HK-2 (cell line): ENCODE data around the gene ANXA10.
A peak's percentile ranks its signal among the peaks of the same experiment; 100 is the strongest.
"Not testable (repeated sequence)": the region's sequence is repeated elsewhere in the genome, so short reads cannot be mapped to it uniquely, and the experiment has no call there.

Source experiments
- DNase-seq: peaks from one replicate; pipeline ENCODE4 v3.0.0-alpha.2; 2018; ENCODE audit not compliant: unreplicated experiment

The ANXA10 gene

GRCh38 chr4:168162604-168163003 is 70.3 kb downstream of the ANXA10 start:
- no peak for DNase-seq

- DNase-seq = no peak
Observed at GRCh38 chr4:168163106-168163505, 70.8 kb downstream of the ANXA10 start.

GRCh38 chr4:168164045-168164444 is 71.7 kb downstream of the ANXA10 start:
- no peak for DNase-seq

GRCh38 chr4:168164915-168165548 is 72.7 kb downstream of the ANXA10 start:
- no peak for DNase-seq

GRCh38 chr4:168167714-168168284 is 75.5 kb downstream of the ANXA10 start:
- no peak for DNase-seq

- DNase-seq = no peak
Observed at GRCh38 chr4:168174308-168174707, 82.0 kb downstream of the ANXA10 start.

GRCh38 chr4:168177546-168178149 is 85.3 kb downstream of the ANXA10 start:
- peak; percentile 12 for DNase-seq

GRCh38 chr4:168183717-168184571 is 91.6 kb downstream of the ANXA10 start:
- peak; percentile 21 for DNase-seq

- DNase-seq = no peak
Observed at GRCh38 chr4:168188754-168189153, 96.4 kb downstream of the ANXA10 start.

- DNase-seq = no peak
Observed at GRCh38 chr4:168197926-168198325, 105.6 kb downstream of the ANXA10 start.

- no peak for DNase-seq
Observed at GRCh38 chr4:168199260-168199957, 107.1 kb downstream of the ANXA10 start.

GRCh38 chr4:168200685-168201084 is 108.3 kb downstream of the ANXA10 start:
- DNase-seq = no peak

- no peak for DNase-seq
Observed at GRCh38 chr4:168203233-168203911, 111.0 kb downstream of the ANXA10 start.

- no peak for DNase-seq
Observed at GRCh38 chr4:168208957-168209614, 116.7 kb downstream of the ANXA10 start.

GRCh38 chr4:168212656-168213055 is 120.3 kb downstream of the ANXA10 start:
- DNase-seq = no peak

- not testable (repeated sequence) for DNase-seq
Observed at GRCh38 chr4:168213511-168213910, 121.2 kb downstream of the ANXA10 start.

GRCh38 chr4:168218645-168219044 is 126.3 kb downstream of the ANXA10 start:
- no peak for DNase-seq

GRCh38 chr4:168220893-168221292 is 128.6 kb downstream of the ANXA10 start:
- DNase-seq = no peak

- no peak for DNase-seq
Observed at GRCh38 chr4:168221301-168221700, 129.0 kb downstream of the ANXA10 start.
